T-helper 17 cell (primary cell): ENCODE data around the gene SBNO2. TPM values are rescaled to one million over a fixed set of nuclear protein-coding genes. Genes with fewer than 3 reads are reported as not detected.
"Not testable (repeated sequence)": the region's sequence is repeated elsewhere in the genome, so short reads cannot be mapped to it uniquely, and the experiment has no call there.

Source experiments
- ATAC-seq: fragments of 150-1000 bp; cut with Tn5 transposase; 2 replicates; pipeline ENCODE4 v1.10.0; 2021; ENCODE audit warnings: mild to moderate bottlenecking, moderate library complexity
- DNase-seq, 3 donors: peaks; one replicate each; pipeline versions ENCODE4 v3.0.0 to v3.0.0-alpha.2; 2020 to 2021
- H3K9me3 ChIP-seq: one replicate; pipeline ENCODE4 v1.7.0; 2013; ENCODE audit warnings: low read length, mild to moderate bottlenecking; ENCODE audit not compliant: control insufficient read depth, poor library complexity, severe bottlenecking
- H3K27ac Mint-ChIP-seq: one replicate; pipeline ENCODE4 v1.8.0; 2022; ENCODE audit warnings: mild to moderate bottlenecking, moderate library complexity, mixed read lengths
- H3K27me3 Mint-ChIP-seq: one replicate; pipeline ENCODE4 v1.8.0; 2022; ENCODE audit warnings: mixed read lengths
- H3K36me3 Mint-ChIP-seq: one replicate; pipeline ENCODE4 v1.8.0; 2022; ENCODE audit warnings: low read depth, mixed read lengths
- H3K4me1 Mint-ChIP-seq: one replicate; pipeline ENCODE4 v1.8.0; 2022; ENCODE audit warnings: mild to moderate bottlenecking, mixed read lengths
- H3K4me3 Mint-ChIP-seq: one replicate; pipeline ENCODE4 v1.8.0; 2022; ENCODE audit warnings: mild to moderate bottlenecking, moderate library complexity, mixed read lengths
- total RNA-seq, 4 donors: library from RNA in 2 of 4; stranded (reverse) in 2 of 4; gene quantifications; one replicate each; pipeline ENCODE4 v1.2.3 and lab custom pipeline; 2022 to 2026

SBNO2 gene
- total RNA-seq, 2 donors from 2014 or later, result 85.4 to 106 TPM

GRCh38 chr19:1114728-1115127, 59.3 kb downstream of the SBNO2 start:
- H3K36me3 Mint-ChIP-seq, DNase-seq, ATAC-seq, H3K4me1 Mint-ChIP-seq, H3K27me3 Mint-ChIP-seq, H3K27ac Mint-ChIP-seq, H3K9me3 ChIP-seq: not testable (repeated sequence)
- peak overlapping the region; percentile 63 for H3K4me3 Mint-ChIP-seq

- ATAC-seq (no peak), DNase-seq (peak in 1 of 3 donors; percentile 9)
- no peaks in the 10 kb centered on the region for H3K9me3 ChIP-seq
- Mint-ChIP-seq H3K27me3 (no peaks in the 10 kb centered on the region), H3K27ac (peak overlapping the region; percentile 4), H3K4me3 (no peak overlapping the region), H3K36me3 (no peaks in the 10 kb centered on the region), H3K4me1 (no peaks in the 10 kb centered on the region)
These were observed 60.0 kb downstream of the SBNO2 start for GRCh38 chr19:1113986-1114483.

- peak; percentile 86 for ATAC-seq
- no peaks in the 10 kb centered on the region for H3K9me3 ChIP-seq
- peak overlapping the region; percentile 4 for H3K27ac Mint-ChIP-seq
- peak overlapping the region; percentile 7 for H3K4me3 Mint-ChIP-seq
- DNase-seq, result peak; percentile 67 to 79 (median 77)
- H3K4me1 Mint-ChIP-seq, result no peaks in the 10 kb centered on the region
- H3K27me3 Mint-ChIP-seq, result no peaks in the 10 kb centered on the region
- H3K36me3 Mint-ChIP-seq, result no peaks in the 10 kb centered on the region
These were observed 60.8 kb downstream of the SBNO2 start for GRCh38 chr19:1113030-1113985.

- H3K4me3 Mint-ChIP-seq, result no peak overlapping the region
- H3K9me3 ChIP-seq, result no peaks in the 10 kb centered on the region
- DNase-seq, result peak in 1 of 3 donors; percentile 12
- H3K27me3 Mint-ChIP-seq, result no peaks in the 10 kb centered on the region
- H3K27ac Mint-ChIP-seq, result no peak overlapping the region
- no peaks in the 10 kb centered on the region for H3K4me1 Mint-ChIP-seq
- no peak for ATAC-seq
- H3K36me3 Mint-ChIP-seq, result no peaks in the 10 kb centered on the region
These were observed 61.6 kb downstream of the SBNO2 start for GRCh38 chr19:1112268-1113029.

- DNase-seq, result no peak
These were observed 62.3 kb downstream of the SBNO2 start for GRCh38 chr19:1111641-1112267.

GRCh38 chr19:1110809-1111640, 63.0 kb downstream of the SBNO2 start:
- no peak overlapping the region for H3K27ac Mint-ChIP-seq
- ATAC-seq (no peak), DNase-seq (peak in 1 of 3 donors; percentile 9)
- peaks cover 3% of the 10 kb centered on the region for H3K4me1 Mint-ChIP-seq
- H3K4me3 Mint-ChIP-seq, result peak overlapping the region; percentile 9
- H3K36me3 Mint-ChIP-seq, result no peaks in the 10 kb centered on the region
- no peaks in the 10 kb centered on the region for H3K27me3 Mint-ChIP-seq
- no peaks in the 10 kb centered on the region for H3K9me3 ChIP-seq

More at GRCh38 chr19:1111641-1112267, 62.3 kb downstream of the SBNO2 start:
- Mint-ChIP-seq H3K4me3 (no peak overlapping the region), H3K27ac (no peak overlapping the region), H3K4me1 (peaks cover 2% of the 10 kb centered on the region), H3K36me3 (no peaks in the 10 kb centered on the region), H3K27me3 (no peaks in the 10 kb centered on the region)
- ATAC-seq, result no peak
- no peaks in the 10 kb centered on the region for H3K9me3 ChIP-seq

- Mint-ChIP-seq H3K36me3 (no peaks in the 10 kb centered on the region), H3K4me1 (peaks cover 6% of the 10 kb centered on the region), H3K4me3 (no peak overlapping the region), H3K27me3 (no peaks in the 10 kb centered on the region), H3K27ac (no peak overlapping the region)
- DNase-seq (peak in 1 of 3 donors; percentile 10), ATAC-seq (no peak)
- H3K9me3 ChIP-seq, result no peaks in the 10 kb centered on the region
These were observed 64.1 kb downstream of the SBNO2 start for GRCh38 chr19:1109697-1110671.

- H3K9me3 ChIP-seq, result no peaks in the 10 kb centered on the region
- no peak overlapping the region for H3K27ac Mint-ChIP-seq
- DNase-seq, result peak in 1 of 3 donors; percentile 11
- no peaks in the 10 kb centered on the region for H3K27me3 Mint-ChIP-seq
- H3K36me3 Mint-ChIP-seq, result no peaks in the 10 kb centered on the region
- H3K4me1 Mint-ChIP-seq, result peaks cover 6% of the 10 kb centered on the region
- ATAC-seq, result no peak
- H3K4me3 Mint-ChIP-seq, result no peak overlapping the region
These were observed 65.0 kb downstream of the SBNO2 start for GRCh38 chr19:1109032-1109551.

GRCh38 chr19:1108291-1109031, 65.6 kb downstream of the SBNO2 start:
- Mint-ChIP-seq H3K36me3 (no peaks in the 10 kb centered on the region), H3K4me1 (peaks cover 6% of the 10 kb centered on the region), H3K4me3 (no peak overlapping the region), H3K27ac (no peak overlapping the region), H3K27me3 (no peaks in the 10 kb centered on the region)
- DNase-seq (peak in 1 of 3 donors; percentile 12), ATAC-seq (no peak)
- H3K9me3 ChIP-seq, result no peaks in the 10 kb centered on the region

- H3K4me1 Mint-ChIP-seq, result peaks cover 6% of the 10 kb centered on the region
These were observed 66.3 kb downstream of the SBNO2 start for GRCh38 chr19:1107661-1108261.

More at GRCh38 chr19:1107661-1108261, 66.3 kb downstream of the SBNO2 start:
- no peak for ATAC-seq
- Mint-ChIP-seq H3K4me3 (no peak overlapping the region), H3K27ac (no peak overlapping the region), H3K27me3 (no peaks in the 10 kb centered on the region), H3K36me3 (no peaks in the 10 kb centered on the region)
- DNase-seq, result peak in 1 of 3 donors; percentile 7
- H3K9me3 ChIP-seq, result no peaks in the 10 kb centered on the region
